GM18505 (cell line): ENCODE data around the gene SDHAF1.
A peak's percentile ranks its signal among the peaks of the same experiment; 100 is the strongest.
"Not testable (repeated sequence)": the region's sequence is repeated elsewhere in the genome, so short reads cannot be mapped to it uniquely, and the experiment has no call there.

Experiments
- ATAC-seq: cut with Tn5 transposase; IDR thresholded peaks from one replicate; pipeline ENCODE4 v1.9.1; 2021; ENCODE audit not compliant: unreplicated experiment
- POLR2A ChIP-seq: IDR thresholded peaks from 4 replicates; pipeline ENCODE4 v1.6.1; 2011; ENCODE audit warnings: borderline replicate concordance; ENCODE audit not compliant: insufficient read depth, insufficient read length; ENCODE audit errors: extremely low read depth

SDHAF1 gene

GRCh38 chr19:36014012-36014924 is 19.3 kb downstream of the SDHAF1 start, which contains the start of gene ALKBH6:
Gene ALKBH6 (minus strand): TSS chr19:36014213. CDS start chr19:36013397, 816 bp downstream.
- peak; percentile 62 for TF ChIP-seq POLR2A
- ATAC-seq, result peak; percentile 96

- no peak for ATAC-seq
Measured at GRCh38 chr19:36019061-36019670, 24.2 kb downstream of the SDHAF1 start.

GRCh38 chr19:36023432-36023831 is 28.4 kb downstream of the SDHAF1 start:
- TF ChIP-seq POLR2A, result no peak
- no peak for ATAC-seq

More at GRCh38 chr19:36019061-36019670, 24.2 kb downstream of the SDHAF1 start:
- TF ChIP-seq POLR2A, result no peak

GRCh38 chr19:36025541-36025940 is 30.6 kb downstream of the SDHAF1 start:
- no peak for TF ChIP-seq POLR2A
- ATAC-seq, result no peak

GRCh38 chr19:36026091-36026876 is 31.3 kb downstream of the SDHAF1 start:
- no peak for TF ChIP-seq POLR2A
- no peak for ATAC-seq

GRCh38 chr19:36027696-36028095 is 32.7 kb downstream of the SDHAF1 start:
- no peak for TF ChIP-seq POLR2A
- ATAC-seq, result no peak

GRCh38 chr19:36028313-36029041 is 33.5 kb downstream of the SDHAF1 start:
- no peak for TF ChIP-seq POLR2A
- no peak for ATAC-seq

GRCh38 chr19:36030264-36031148 is 35.5 kb downstream of the SDHAF1 start:
- no peak for ATAC-seq
- TF ChIP-seq POLR2A, result no peak

GRCh38 chr19:36031308-36031707 is 36.3 kb downstream of the SDHAF1 start:
- no peak for TF ChIP-seq POLR2A
- ATAC-seq, result no peak

GRCh38 chr19:36032251-36033104 is 37.5 kb downstream of the SDHAF1 start, which contains the start of gene CLIP3:
Gene CLIP3 (minus strand): TSS chr19:36032873. CDS start chr19:36032357, 516 bp downstream.
- TF ChIP-seq POLR2A, result no peak
- ATAC-seq, result no peak

GRCh38 chr19:36040495-36040894 is 45.5 kb downstream of the SDHAF1 start:
- TF ChIP-seq POLR2A, result no peak
- ATAC-seq, result no peak

GRCh38 chr19:36041092-36041491 is 46.1 kb downstream of the SDHAF1 start:
- ATAC-seq, result not testable (repeated sequence)
